ENCODE results near the gene GTF2A1.

DNA sequence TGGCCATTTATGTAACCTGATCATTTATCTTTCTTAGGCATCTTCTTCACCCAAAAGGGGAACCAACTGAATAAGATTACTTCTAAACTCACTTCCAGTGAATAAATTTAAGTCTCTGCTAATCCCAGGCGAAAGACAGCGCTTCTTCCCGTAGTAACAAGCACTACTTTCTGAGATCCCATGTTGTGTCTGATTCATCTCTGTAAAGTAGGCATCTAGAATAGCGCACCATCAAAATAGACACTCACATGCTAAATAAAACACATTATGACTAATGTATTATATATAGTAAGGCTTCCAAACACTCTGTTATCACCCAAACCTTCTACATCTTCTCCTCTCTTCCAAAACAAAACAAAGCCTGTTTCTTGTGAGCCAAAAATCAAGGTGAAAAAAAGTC is 15.1 kb downstream of the GTF2A1 start:
- TF ChIP-seq NR1H2 (CRISPR knock-in tag; IDR thresholded peaks at IDR 0.05) (no peak), SOX15 (CRISPR knock-in tag; IDR thresholded peaks at IDR 0.05) (no peak), MXD4 (CRISPR knock-in tag; IDR thresholded peaks at IDR 0.05; ENCODE audit: borderline replicate concordance) (no peak), ESRRA (CRISPR knock-in tag; IDR thresholded peaks at IDR 0.05; ENCODE audit: borderline replicate concordance) (no peak), TP53 (CRISPR knock-in tag; IDR thresholded peaks at IDR 0.05) (no peak)
- TF ChIP-seq, protein P1, sequence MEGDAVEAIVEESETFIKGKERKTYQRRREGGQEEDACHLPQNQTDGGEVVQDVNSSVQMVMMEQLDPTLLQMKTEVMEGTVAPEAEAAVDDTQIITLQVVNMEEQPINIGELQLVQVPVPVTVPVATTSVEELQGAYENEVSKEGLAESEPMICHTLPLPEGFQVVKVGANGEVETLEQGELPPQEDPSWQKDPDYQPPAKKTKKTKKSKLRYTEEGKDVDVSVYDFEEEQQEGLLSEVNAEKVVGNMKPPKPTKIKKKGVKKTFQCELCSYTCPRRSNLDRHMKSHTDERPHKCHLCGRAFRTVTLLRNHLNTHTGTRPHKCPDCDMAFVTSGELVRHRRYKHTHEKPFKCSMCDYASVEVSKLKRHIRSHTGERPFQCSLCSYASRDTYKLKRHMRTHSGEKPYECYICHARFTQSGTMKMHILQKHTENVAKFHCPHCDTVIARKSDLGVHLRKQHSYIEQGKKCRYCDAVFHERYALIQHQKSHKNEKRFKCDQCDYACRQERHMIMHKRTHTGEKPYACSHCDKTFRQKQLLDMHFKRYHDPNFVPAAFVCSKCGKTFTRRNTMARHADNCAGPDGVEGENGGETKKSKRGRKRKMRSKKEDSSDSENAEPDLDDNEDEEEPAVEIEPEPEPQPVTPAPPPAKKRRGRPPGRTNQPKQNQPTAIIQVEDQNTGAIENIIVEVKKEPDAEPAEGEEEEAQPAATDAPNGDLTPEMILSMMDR (IDR thresholded peaks at IDR 0.05) = no peak
